ENCODE results near the gene CORO1C. TPM values are rescaled to one million over a fixed set of nuclear protein-coding genes. Genes with fewer than 3 reads are reported as not detected.
A peak's percentile ranks its signal among the peaks of the same experiment; 100 is the strongest.

The CORO1C gene
- polyA plus RNA-seq, 1 donor from 2014 or later = 123 TPM

GRCh38 chr12:108672054-108672453 is 59.3 kb downstream of the CORO1C start:
- H3K79me2 ChIP-seq (replicated peaks; ENCODE audit: insufficient read depth, low read length) = peaks cover 4% of the 10 kb centered on the region

GRCh38 chr12:108671110-108671509 is 60.2 kb downstream of the CORO1C start:
- Histone ChIP-seq H3K27ac (ENCODE audit: low read length) (no peak overlapping the region), H3K36me3 (ENCODE audit: insufficient read depth, low read length) (no peaks in the 10 kb centered on the region), H3K79me2 (replicated peaks; ENCODE audit: insufficient read depth, low read length) (peaks cover 4% of the 10 kb centered on the region), H3K4me3 (ENCODE audit: low read length) (no peak overlapping the region), H3K9me3 (ENCODE audit: low read length) (no peaks in the 10 kb centered on the region), H3K27me3 (ENCODE audit: insufficient read depth, low read depth, low read length) (no peaks in the 10 kb centered on the region), H3K4me2 (ENCODE audit: low read length) (no peak overlapping the region), H4K20me1 (ENCODE audit: insufficient read depth) (no peaks in the 10 kb centered on the region), H3K9me2 (ENCODE audit: insufficient read depth, low read length) (no peaks in the 10 kb centered on the region), H2AFZ (ENCODE audit: low read depth, low read length) (no peak overlapping the region), H3K9ac (ENCODE audit: low read length) (no peak overlapping the region), H3F3A (ENCODE audit: insufficient read depth, low read length, poor library complexity, severe bottlenecking) (no peaks in the 10 kb centered on the region)
- TF ChIP-seq REST (IDR thresholded peaks at IDR 0.05; ENCODE audit: borderline replicate concordance) (no peak), TAF1 (IDR thresholded peaks at IDR 0.05; ENCODE audit: low read depth) (no peak), POLR2AphosphoS5 (IDR thresholded peaks at IDR 0.05) (no peak), EZH2 (IDR thresholded peaks at IDR 0.05; ENCODE audit: borderline replicate concordance, insufficient read depth, low read length, poor library complexity, severe bottlenecking) (no peak), MXI1 (conservative IDR thresholded peaks at IDR 0.05; ENCODE audit: poor library complexity, severe bottlenecking) (no peak), CTCF (IDR thresholded peaks at IDR 0.05; ENCODE audit: poor library complexity, severe bottlenecking) (no peak), RAD21 (conservative IDR thresholded peaks at IDR 0.05) (no peak), EP300 (conservative IDR thresholded peaks at IDR 0.05; ENCODE audit: poor library complexity, severe bottlenecking) (no peak), SMC3 (conservative IDR thresholded peaks at IDR 0.05; ENCODE audit: poor library complexity) (no peak)

More at GRCh38 chr12:108672054-108672453, 59.3 kb downstream of the CORO1C start:
- no peak for TF ChIP-seq SMC3 (conservative IDR thresholded peaks at IDR 0.05; ENCODE audit: poor library complexity)
- TF ChIP-seq EZH2 (IDR thresholded peaks at IDR 0.05; ENCODE audit: borderline replicate concordance, insufficient read depth, low read length, poor library complexity, severe bottlenecking) = no peak
- TF ChIP-seq EP300 (conservative IDR thresholded peaks at IDR 0.05; ENCODE audit: poor library complexity, severe bottlenecking) = peak; percentile 26
- TF ChIP-seq POLR2AphosphoS5 (IDR thresholded peaks at IDR 0.05) = no peak
- Histone ChIP-seq H4K20me1 (ENCODE audit: insufficient read depth) (no peaks in the 10 kb centered on the region), H3K36me3 (ENCODE audit: insufficient read depth, low read length) (no peaks in the 10 kb centered on the region), H3K9me3 (ENCODE audit: low read length) (no peaks in the 10 kb centered on the region), H3K27ac (ENCODE audit: low read length) (no peak overlapping the region), H3K4me3 (ENCODE audit: low read length) (no peak overlapping the region), H3K27me3 (ENCODE audit: insufficient read depth, low read depth, low read length) (no peaks in the 10 kb centered on the region), H3K9ac (ENCODE audit: low read length) (no peak overlapping the region), H3F3A (ENCODE audit: insufficient read depth, low read length, poor library complexity, severe bottlenecking) (no peaks in the 10 kb centered on the region), H3K9me2 (ENCODE audit: insufficient read depth, low read length) (no peaks in the 10 kb centered on the region), H2AFZ (ENCODE audit: low read depth, low read length) (no peak overlapping the region), H3K4me2 (ENCODE audit: low read length) (no peak overlapping the region)
